ENCODE measurements around the gene GCSH. TPM values are rescaled to one million over a fixed set of nuclear protein-coding genes. Genes with fewer than 3 reads are reported as not detected.

GCSH gene
- polyA plus RNA-seq, 1 donor from 2014 or later: 81.8 TPM

DNA sequence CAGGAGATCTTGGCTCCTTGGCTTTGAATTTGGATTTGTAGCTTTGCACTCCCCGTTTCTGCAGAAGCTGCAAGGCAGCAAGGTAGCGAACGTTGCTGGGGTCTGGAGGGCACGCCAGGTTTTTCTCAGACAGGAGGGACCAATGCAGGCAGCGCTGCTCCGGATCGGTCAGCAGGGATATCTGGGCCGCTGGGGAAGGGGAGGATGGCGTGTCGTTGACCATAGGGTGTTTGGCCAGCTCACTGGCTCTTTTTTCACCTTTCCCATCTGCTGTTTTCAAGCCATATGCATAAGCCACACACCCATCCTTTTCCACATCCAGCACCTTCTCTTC lies 34.9 kb downstream of the GCSH start:
- H3K9ac ChIP-seq (ENCODE audit: low read length): no peak overlapping the region
- TF ChIP-seq, protein P1, sequence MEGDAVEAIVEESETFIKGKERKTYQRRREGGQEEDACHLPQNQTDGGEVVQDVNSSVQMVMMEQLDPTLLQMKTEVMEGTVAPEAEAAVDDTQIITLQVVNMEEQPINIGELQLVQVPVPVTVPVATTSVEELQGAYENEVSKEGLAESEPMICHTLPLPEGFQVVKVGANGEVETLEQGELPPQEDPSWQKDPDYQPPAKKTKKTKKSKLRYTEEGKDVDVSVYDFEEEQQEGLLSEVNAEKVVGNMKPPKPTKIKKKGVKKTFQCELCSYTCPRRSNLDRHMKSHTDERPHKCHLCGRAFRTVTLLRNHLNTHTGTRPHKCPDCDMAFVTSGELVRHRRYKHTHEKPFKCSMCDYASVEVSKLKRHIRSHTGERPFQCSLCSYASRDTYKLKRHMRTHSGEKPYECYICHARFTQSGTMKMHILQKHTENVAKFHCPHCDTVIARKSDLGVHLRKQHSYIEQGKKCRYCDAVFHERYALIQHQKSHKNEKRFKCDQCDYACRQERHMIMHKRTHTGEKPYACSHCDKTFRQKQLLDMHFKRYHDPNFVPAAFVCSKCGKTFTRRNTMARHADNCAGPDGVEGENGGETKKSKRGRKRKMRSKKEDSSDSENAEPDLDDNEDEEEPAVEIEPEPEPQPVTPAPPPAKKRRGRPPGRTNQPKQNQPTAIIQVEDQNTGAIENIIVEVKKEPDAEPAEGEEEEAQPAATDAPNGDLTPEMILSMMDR (IDR thresholded peaks at IDR 0.05; ENCODE audit: poor library complexity, severe bottlenecking): no peak
- TF ChIP-seq, protein P2, sequence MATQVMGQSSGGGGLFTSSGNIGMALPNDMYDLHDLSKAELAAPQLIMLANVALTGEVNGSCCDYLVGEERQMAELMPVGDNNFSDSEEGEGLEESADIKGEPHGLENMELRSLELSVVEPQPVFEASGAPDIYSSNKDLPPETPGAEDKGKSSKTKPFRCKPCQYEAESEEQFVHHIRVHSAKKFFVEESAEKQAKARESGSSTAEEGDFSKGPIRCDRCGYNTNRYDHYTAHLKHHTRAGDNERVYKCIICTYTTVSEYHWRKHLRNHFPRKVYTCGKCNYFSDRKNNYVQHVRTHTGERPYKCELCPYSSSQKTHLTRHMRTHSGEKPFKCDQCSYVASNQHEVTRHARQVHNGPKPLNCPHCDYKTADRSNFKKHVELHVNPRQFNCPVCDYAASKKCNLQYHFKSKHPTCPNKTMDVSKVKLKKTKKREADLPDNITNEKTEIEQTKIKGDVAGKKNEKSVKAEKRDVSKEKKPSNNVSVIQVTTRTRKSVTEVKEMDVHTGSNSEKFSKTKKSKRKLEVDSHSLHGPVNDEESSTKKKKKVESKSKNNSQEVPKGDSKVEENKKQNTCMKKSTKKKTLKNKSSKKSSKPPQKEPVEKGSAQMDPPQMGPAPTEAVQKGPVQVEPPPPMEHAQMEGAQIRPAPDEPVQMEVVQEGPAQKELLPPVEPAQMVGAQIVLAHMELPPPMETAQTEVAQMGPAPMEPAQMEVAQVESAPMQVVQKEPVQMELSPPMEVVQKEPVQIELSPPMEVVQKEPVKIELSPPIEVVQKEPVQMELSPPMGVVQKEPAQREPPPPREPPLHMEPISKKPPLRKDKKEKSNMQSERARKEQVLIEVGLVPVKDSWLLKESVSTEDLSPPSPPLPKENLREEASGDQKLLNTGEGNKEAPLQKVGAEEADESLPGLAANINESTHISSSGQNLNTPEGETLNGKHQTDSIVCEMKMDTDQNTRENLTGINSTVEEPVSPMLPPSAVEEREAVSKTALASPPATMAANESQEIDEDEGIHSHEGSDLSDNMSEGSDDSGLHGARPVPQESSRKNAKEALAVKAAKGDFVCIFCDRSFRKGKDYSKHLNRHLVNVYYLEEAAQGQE (IDR thresholded peaks at IDR 0.05; ENCODE audit: borderline replicate concordance): no peak
- no peaks in the 10 kb centered on the region for H4K20me1 ChIP-seq (ENCODE audit: insufficient read depth)
- H3K9me2 ChIP-seq (ENCODE audit: insufficient read depth, low read length): no peaks in the 10 kb centered on the region
- no peaks in the 10 kb centered on the region for H3K79me2 ChIP-seq (replicated peaks; ENCODE audit: insufficient read depth, low read length)
- H3K27me3 ChIP-seq (ENCODE audit: insufficient read depth, low read depth, low read length): no peaks in the 10 kb centered on the region
- no peaks in the 10 kb centered on the region for H3K9me3 ChIP-seq (ENCODE audit: low read length)
- H3K4me2 ChIP-seq (ENCODE audit: low read length): no peak overlapping the region
- H3K27ac ChIP-seq (ENCODE audit: low read length): no peak overlapping the region
- H2AFZ ChIP-seq (ENCODE audit: low read depth, low read length): no peak overlapping the region
- H3F3A ChIP-seq (ENCODE audit: insufficient read depth, low read length, poor library complexity, severe bottlenecking): no peaks in the 10 kb centered on the region
- no peak overlapping the region for H3K4me3 ChIP-seq (ENCODE audit: low read length)
- H3K36me3 ChIP-seq (ENCODE audit: insufficient read depth, low read length): no peaks in the 10 kb centered on the region

DNA sequence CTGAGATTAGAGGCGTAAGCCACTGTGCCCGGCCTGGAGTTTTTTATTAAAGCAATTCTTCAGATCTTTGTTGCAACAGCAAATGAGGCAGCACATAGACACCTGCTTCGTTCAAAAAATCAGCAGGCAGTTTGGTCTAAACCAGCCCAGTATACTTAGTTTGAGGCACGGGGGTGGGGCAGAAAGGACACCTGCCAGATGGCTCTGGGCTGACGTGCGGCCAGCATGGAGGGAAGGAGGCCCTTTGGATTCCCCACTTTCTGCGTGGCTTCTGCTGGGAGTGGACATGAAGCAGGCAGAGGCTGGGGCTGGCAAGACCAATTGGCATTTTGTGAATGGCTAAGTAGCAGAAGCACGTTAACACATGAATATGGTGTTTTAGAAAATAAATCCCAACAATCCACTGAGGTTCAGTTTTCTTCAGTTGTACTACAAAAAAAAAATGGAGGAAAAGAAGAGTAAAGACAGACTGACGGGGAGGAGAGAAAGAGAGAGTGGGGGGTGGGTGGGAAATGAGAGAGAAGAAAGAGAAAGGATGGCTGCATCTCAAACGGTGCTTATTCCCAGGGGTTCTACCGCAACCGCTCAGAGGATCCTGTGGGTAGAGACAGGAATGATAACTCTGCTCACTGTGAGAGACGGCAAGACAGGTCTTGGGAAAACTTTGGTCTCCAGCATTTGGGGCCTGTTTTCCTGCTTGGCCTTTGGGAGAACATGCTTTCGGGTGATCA lies 35.5 kb downstream of the GCSH start:
- no peaks in the 10 kb centered on the region for H3K79me2 ChIP-seq (replicated peaks; ENCODE audit: insufficient read depth, low read length)
- H4K20me1 ChIP-seq (ENCODE audit: insufficient read depth): no peaks in the 10 kb centered on the region
- H3K4me2 ChIP-seq (ENCODE audit: low read length): no peak overlapping the region
- H3K4me3 ChIP-seq (ENCODE audit: low read length): no peak overlapping the region
- no peaks in the 10 kb centered on the region for H3K9me2 ChIP-seq (ENCODE audit: insufficient read depth, low read length)
- no peaks in the 10 kb centered on the region for H3K36me3 ChIP-seq (ENCODE audit: insufficient read depth, low read length)
- no peaks in the 10 kb centered on the region for H3K9me3 ChIP-seq (ENCODE audit: low read length)
- H3K27me3 ChIP-seq (ENCODE audit: insufficient read depth, low read depth, low read length): no peaks in the 10 kb centered on the region
- no peak overlapping the region for H2AFZ ChIP-seq (ENCODE audit: low read depth, low read length)
- TF ChIP-seq EZH2 (IDR thresholded peaks at IDR 0.05; ENCODE audit: borderline replicate concordance, insufficient read depth, low read length, poor library complexity, severe bottlenecking) (no peak), MXI1 (conservative IDR thresholded peaks at IDR 0.05; ENCODE audit: poor library complexity, severe bottlenecking) (no peak), EP300 (conservative IDR thresholded peaks at IDR 0.05; ENCODE audit: poor library complexity, severe bottlenecking) (no peak), RAD21 (conservative IDR thresholded peaks at IDR 0.05) (no peak), TAF1 (IDR thresholded peaks at IDR 0.05; ENCODE audit: low read depth) (no peak), POLR2AphosphoS5 (IDR thresholded peaks at IDR 0.05) (no peak), SMC3 (conservative IDR thresholded peaks at IDR 0.05; ENCODE audit: poor library complexity) (no peak)
- TF ChIP-seq, protein P1 (IDR thresholded peaks at IDR 0.05; ENCODE audit: poor library complexity, severe bottlenecking): no peak
- TF ChIP-seq, protein P2 (IDR thresholded peaks at IDR 0.05; ENCODE audit: borderline replicate concordance): no peak
- no peak overlapping the region for H3K27ac ChIP-seq (ENCODE audit: low read length)
- H3F3A ChIP-seq (ENCODE audit: insufficient read depth, low read length, poor library complexity, severe bottlenecking): no peaks in the 10 kb centered on the region
- no peak overlapping the region for H3K9ac ChIP-seq (ENCODE audit: low read length)
